ENCODE results near the gene CIAO2A.
"Not testable (repeated sequence)": the region's sequence is repeated elsewhere in the genome, so short reads cannot be mapped to it uniquely, and the experiment has no call there.

Gene CIAO2A, protein sequence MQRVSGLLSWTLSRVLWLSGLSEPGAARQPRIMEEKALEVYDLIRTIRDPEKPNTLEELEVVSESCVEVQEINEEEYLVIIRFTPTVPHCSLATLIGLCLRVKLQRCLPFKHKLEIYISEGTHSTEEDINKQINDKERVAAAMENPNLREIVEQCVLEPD

DNA sequence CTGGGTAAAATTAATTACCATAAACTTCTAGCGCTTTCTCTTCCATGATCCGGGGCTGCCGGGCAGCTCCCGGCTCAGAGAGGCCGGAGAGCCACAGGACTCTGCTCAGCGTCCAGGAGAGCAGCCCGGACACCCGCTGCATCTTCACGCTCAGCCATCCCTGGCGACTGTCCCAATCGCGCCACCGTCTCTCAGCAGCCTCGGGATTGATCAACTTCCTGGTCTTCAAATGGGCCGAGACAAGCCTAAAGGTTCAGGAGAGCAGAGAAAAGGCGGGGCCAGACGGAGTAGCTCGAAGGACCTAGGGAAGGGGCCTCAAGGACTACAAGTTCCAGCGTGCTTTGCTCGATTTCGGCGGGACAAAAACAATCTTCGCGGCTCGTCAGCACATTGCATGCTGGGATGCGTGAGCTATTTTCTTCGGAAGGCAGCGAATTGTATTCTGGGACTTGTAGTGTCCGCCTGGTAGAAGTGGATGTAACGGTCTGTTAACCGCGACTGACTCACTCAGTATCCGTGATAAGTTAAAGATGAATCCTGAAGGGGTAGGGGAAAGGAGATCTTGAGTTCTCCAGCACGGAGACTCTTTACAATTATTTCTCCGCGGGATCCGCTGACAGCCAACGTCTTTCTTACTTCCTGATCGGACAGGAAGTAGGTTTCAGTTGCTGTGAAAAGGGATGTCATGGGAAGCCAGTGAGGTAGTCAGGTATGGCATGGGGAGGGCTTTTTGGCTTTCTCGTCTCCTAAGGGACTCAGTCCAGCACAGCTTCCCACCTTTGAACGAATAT, at the start of gene CIAO2A:
Gene CIAO2A (minus strand): TSS at position 212 of the 791 bp plus-strand sequence. CDS start 70 bp downstream, at position 142.
- peak; percentile 96 for DNase-seq

DNA sequence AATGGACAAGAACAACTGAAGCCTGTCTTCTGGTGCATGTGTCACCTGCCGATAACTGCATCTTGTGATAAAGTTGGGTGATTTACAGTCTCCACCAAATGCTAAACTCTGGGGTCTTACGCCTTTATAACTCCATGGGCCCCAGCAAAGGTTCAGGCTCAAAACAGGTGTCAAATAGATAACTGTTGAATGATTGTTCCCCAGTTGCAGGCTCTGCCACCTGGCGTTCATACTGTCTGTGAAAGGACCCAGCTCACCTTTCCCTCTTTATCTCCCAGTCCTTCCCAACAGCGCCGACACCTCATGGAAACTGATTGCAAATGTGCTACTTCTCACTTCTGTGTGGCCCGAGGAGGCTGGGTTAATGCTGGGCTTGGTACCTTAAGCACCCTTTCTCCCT, 49.6 kb upstream of the CIAO2A start:
- no peak for DNase-seq

DNA sequence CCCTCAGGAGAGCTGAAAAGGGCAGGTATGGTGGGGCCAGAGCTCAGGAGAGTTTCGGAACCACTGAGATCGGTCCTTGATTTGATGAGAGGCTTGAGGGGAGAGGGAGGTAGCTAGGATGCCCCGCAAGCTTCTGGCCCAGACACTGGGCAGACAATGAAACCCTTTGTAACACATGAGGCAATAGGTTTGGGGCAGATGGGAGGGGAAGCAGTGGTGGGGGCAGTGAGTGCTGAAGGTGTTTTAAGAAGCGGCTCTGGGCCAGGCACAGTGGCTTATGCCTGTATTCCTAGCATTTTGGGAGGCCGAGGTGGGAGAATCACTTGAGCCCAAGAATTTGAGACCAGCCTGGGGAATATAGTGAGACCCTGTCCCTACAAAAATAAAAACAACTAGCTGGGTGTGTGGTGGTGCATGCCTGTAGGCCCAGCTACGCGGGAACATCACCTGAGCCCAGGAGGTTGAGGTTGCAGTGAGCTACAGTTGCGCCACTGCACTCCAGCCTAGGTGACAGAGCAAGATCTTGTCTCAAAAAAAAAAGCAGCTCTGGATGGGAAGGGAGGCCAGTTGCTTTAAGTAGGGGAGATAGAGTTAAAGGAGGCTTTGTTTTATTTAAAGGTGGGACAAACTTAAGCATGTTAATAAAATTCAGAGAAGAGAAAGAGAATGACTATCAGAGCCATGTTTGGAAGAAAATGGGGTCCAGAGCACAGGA, 48.3 kb upstream of the CIAO2A start:
- DNase-seq, result no peak

DNA sequence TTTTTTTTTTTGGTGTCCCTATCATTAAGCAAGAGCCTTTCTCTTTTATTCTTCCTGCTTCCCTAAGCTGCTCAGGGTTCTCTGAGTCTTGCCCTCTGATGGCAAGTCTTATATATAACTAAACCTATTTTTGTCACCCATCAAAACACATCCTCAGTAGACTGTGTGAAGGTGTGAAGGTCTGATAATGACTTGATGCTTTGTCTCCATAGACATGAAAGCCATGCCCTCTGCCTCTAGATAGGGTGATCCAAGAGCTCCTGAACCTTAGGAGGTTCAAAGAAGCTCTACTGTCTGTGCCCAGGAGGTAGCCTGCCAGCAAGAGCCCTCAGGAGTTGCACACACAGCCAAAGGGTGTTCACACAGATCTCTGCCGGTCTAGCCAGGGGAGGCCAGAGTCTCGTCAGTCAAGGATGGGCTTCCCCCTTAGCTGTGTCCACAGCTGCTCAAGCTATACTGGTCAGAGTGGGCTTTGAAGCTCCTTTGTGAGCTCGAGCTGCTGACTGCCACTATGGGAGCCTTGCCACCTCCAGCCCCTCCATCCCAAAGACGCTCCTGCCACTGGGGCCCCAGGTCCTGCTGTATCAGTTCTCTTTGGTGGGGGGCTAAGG, 44.8 kb upstream of the CIAO2A start:
- no peak for DNase-seq

DNA sequence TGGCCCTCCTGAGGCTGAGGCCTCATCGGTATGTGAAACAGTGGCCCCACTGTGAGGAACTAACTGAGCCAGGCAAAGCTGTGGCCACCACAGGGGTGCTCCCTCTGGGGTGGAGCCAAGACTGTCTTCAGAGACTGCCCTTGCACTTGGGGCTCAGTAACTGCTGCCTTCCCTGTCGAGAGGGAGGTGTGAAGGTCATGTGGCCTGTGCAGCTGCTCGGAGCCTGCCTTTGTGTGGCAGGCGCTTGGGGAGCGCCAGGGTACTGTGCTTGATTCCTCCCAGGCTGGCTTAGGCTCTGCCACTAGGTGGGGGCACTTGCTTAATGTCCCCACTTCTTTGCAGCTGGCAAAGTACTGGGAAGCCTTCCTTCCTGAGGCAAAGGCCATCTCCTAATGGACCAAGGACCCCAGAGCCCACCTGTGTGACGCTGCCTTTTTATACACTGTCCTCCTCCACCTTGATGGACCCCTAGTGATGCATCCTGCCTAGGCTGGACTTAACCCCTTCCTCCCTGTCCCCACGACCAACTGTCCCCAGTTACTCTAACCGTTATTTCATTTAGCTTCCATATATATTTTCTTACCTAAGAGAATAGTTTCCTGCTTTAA, 43.7 kb upstream of the CIAO2A start:
- DNase-seq, result no peak

DNA sequence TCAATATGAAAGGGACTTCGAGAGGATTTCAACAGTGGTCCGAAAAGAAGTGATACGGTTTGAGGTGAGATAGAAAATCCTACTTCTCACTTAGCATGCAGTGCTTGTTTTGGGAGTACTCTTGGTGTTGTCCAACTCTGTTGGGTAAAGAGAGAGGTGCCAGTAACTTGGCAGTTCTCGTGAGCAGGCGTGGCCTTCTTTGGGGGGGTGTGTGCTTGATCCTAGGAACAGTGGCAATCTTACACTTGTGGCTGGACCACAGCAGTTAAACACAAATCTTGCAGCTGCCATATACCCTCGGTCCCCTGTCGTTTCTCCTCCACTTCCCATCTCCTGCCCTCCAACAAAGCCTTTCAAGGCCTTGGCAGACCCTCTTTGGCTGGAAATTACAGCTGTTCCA, 42.7 kb upstream of the CIAO2A start:
- DNase-seq, result no peak

DNA sequence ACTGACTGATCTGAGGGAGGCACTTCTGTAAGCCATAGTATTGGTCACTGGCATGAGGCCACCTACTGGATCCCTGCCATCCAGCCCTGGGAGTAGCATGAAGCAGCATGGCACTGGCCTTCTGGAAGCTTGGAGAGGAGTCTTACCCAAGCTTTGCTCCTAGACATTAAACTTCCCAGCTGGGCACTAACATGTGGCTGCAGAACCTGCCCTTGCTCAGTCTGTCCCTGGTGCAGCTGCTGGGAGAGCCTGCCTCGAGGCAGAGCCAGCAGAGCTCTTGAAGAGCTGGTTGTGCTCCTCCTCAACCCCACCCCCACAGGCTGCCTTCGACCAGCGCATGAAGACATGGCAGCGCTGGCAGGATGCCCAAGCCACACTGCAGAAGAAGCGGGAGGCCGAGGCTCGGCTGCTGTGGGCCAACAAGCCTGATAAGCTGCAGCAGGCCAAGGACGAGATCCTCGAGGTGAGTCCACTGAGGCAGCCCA, 40.7 kb upstream of the CIAO2A start:
- no peak for DNase-seq

DNA sequence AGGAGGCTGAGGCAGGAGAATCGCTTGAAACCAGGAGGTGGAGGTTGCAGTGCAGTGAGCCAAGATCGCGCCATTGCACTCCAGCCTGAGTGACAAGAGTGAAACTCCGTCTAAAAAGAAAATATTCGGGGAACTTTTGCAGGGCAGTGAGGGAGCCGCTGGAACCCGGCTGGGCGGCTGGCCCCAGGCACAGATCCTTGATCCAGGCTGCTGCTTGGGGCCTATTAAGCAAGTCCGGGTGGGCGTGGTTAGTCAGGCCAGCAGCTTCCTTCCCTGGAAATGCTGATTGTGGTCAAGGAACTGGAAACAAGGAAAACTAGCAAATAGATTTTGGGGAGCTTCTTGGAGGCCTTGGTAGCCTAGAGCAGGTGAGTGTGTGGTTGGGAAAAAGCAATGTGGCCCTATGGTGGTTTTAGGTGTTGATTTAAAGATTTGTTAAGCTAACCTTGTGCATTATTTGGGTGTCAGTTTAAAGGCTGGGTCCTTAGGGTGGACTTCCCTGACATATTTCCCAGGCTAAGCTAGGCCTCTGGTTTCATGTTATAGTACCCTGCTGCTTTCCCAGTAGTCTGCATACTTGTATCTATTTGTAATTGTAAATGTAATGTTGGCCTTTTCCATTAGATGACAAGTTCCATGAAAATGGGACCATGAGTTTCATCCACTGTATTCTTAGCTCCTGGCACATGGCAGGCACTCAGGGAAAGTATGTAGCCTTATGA, 40.1 kb upstream of the CIAO2A start:
- no peak for DNase-seq

DNA sequence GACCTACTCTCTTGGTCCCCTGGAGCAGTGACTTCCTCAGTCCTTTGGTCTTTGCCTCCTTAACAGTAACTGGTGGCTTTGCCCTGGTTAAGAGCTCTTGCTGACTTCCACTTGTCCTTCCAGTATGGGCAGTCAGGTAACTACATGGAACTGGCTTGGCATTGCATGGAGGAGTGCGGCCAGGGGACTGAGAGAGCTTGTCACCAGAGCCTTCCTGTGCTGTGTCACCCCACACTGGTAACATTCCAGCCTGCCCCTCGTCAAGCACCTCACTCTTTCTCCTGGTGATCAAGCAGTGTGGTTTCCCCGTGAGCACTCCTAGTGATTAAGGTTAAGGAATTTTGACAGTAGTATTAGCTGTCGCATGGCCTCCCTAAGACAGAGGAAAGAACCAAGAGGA, 38.6 kb upstream of the CIAO2A start:
- no peak for DNase-seq

DNA sequence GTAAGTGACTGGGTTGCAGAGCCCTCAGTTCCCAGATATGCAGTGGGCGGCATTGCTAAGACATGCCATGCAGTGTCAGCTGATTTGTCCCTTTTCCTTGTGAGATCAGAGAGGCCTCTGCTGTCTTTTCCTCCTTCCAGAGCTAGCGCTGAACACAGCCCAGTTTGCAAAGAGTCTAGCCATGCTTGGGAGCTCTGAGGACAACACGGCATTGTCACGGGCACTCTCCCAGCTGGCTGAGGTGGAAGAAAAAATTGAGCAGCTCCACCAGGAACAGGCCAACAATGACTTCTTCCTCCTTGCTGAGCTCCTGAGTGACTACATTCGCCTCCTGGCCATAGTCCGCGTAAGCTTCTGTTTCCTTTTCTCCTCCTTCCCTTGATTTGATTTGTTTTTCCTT, 37.9 kb upstream of the CIAO2A start:
- no peak for DNase-seq

DNA sequence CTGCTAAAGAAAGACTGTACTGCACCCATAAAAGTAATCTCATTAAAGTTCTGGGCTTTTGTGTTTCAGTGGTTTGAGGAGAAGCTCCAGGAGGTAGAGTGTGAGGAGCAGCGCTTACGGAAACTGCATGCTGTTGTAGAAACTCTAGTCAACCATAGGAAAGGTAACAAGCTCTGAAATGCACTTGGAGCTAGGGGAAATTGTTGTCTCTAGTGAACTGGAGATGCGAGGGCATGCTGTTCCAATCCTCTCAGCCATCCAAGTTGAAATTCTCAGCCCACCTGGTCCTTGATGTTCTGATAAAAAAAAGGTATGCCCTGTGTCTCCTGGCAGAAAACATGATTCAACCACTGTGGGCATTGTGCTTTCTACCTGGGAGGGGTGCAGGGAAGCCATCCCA, 36.5 kb upstream of the CIAO2A start:
- no peak for DNase-seq

DNA sequence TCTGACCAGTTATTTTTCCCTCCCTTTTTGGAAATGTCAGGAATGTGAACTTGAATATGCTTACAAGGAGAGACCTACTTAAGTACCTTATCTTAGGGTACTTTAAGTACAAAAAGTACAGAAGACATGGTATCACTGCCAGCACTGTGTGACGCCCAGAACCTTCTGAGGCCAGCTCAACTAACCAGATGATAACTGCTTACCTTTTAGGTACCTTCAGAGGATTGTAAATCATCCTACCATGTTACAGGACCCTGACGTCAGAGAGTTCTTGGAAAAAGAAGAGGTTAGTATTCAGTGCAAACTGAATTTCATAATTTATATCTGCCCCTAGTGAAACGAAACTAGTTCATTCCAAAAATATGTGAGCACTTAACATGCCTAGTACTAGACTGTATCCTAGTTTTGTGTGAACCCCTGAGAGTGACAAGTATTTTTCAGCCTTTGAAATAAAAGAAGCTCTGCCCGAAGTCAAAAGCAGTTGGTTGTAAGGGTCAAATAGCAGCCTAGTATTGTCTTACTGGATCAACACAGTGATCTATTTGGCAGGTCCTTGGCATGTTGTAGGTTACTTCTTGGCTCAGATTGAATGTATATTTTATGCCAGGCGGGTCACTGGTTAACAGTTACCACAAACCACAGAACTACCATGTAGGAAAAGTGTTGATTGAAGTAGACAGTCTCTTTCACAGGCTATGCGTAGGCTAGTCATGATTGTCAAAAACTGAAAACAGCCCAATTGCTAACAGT, 34.1 kb upstream of the CIAO2A start:
- DNase-seq, result no peak

DNA sequence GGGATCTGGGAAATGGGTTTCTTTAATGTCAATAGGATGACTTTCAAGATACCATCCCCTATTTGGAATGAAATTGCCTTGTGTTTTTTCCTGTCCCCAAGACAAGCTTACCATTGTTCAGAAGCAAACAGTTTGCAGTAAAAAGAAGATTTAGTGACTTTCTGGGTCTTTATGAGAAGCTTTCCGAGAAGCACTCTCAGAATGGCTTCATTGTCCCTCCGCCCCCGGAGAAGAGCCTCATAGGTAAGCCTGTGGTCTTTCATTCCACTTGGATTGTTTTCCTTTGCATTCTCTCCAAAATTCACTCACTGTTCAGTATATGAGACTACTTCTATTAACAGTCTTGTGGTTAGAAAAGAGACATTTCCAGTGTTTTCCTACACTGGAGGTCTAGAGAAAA, 32.3 kb upstream of the CIAO2A start:
- no peak for DNase-seq

DNA sequence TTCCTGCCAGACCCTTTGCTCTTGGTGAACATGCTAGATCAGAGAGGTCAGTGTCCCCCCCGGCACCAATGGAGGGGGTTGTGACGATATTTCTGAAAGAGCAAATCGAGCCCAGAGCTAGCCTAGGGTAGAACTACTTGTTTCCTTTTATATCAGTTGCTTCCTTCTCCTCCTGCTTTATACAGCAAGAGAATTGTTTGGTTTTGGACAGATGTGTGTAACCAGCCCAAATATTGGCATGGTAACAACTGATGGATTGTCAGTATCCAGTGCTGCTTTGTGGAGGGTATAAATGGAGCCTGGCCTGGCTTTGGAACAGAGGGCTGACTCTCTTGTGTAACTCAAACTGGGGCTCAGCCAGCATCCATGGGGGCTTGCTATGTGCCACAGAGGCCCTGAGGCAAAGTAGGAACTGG, 29.3 kb upstream of the CIAO2A start:
- no peak for DNase-seq

DNA sequence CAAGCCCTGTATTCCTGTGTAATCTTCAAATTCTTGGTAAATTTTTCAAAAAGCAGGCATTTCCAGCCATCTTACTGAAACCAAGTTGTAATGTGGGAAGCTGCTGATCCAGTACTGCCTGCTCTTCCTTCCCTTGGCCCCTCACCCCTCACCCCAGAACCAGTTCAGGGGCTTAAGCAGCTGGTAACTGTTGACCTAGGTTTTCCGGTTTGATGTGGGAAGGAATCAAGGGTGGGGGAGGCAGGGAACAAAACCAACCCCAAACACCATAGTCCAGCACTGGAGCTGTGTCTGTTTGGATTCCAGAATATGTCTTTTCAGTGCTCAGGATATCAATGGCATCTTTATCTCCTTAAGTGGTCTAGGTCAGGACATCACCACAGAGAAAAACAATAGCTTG, 28.8 kb upstream of the CIAO2A start:
- DNase-seq, result no peak

DNA sequence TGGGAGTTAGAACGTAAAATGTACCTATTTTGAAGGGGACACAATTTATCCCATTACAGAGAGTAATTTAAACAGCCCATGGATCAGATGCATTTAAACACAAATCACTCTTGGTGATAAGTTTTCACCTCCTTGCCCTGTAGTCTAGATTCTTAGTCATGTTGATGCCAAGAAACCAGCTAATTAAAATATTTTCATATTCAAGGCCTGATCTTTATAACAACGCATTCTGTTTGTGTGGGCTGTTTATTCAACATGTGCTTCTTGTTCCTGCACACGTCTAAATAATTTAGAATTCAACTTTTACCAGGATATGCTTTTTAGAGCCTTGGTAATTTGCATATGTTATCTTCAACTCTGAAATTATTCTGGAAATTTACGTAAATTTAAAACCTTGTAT, 28.0 kb upstream of the CIAO2A start:
- no peak for DNase-seq

DNA sequence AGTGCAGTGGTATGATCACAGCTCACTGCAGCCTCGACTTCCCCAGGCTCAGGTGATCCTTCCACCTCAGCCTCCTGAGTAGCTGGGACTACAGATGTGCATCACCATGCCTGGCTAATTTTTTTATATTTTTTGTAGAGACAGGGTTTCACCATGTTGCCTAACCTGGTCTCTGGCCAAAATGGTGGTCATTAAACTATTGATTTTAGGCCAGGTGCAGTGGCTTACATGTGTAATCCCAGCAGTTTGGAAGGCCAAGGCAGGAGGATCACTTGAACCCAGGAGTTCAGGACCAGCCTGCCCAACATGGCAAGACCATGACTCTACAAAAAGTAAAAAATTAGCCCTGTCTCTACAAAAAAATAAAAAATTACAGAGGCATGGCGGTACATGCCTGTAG, 26.7 kb upstream of the CIAO2A start:
- not testable (repeated sequence) for DNase-seq

DNA sequence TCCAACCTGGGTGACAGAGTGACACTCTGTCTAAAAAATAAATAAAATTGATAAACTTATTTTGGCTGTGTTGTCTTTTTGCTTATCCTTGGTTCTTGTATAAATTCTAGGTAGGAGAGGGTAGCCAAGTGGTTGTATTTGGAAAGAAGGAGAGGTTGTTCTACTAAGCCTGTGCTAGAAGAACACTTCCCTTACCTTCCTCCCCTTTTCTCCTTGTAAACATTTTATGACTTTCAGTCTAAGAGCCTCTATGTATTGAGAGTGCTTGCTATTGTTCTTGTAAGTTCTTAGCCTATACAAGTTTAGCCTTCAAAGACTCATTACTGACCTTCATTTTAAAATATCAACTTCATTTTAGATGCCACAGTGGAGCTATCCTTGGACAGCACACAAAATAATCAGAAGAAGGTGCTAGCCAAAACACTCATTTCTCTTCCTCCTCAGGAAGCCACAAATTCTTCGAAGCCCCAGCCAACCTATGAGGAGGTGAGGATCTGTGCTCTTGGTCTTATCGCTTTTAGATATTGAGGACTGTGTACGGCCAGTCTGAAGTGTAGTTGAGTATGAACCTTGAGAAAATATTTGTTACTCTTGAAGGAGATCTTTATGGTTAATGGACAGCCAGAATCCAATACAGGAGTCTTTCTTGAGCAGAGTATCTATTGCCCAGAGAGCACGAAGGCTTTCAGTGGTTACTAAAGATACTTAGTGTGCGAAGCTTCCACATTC, 24.3 kb upstream of the CIAO2A start:
- no peak for DNase-seq

DNA sequence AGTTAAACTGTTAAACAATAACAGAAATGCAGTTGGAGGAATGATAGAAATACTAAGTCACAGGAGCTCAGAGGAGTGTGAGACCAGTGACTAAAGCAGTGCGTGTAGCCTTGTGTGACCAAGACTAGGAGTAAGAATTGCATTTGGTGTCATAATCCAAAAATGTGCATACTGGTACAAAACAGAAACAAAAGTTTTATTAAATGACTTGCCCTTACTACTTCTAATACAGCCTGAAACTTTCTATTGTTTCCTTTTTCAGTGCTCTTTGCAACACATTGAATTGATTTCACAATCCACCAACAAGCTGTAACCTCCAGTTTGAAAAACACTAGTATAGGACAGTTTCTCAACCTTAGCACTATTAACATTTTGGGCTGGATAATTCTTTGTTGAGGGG, 19.3 kb upstream of the CIAO2A start:
- no peak for DNase-seq

DNA sequence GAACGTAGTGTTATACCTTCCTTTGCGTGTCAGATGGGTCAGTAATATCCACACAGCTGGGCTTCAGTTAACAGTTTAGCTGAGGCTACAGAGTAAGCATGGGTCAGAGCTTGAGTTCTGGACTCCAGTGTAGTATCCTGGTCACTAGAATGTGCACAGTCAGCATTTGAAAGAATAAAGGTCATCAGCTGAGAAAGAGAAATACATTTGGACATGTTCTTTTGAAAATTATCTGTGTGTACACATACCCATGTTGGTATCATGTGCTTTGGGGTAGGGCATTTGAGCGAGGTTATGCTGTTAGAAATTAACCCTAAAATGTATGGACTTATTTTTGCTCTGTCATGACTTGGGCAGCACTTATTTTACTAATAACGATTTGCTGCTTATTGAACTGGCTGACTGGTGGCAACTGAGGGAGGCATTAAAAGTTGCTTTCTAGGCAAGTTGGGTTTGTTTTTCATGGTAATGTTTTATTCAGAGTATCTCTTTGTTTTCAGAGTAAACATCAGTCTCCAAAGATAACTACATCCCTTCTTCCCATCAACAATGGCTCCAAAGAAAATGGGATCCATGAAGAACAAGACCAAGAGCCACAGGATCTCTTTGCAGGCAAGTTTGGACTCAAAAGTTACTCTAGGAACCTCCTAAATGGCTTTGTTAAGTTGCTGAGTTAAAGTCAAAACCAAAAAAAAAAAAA, 18.6 kb upstream of the CIAO2A start:
- no peak for DNase-seq

Measured in CD4-positive, alpha-beta T cell treated with Interleukin-21 for 1 hour (primary cell).